ELF-1 (cell line): ENCODE results near the gene VSTM2B.

Experiments used
- DNase-seq: peaks from one replicate; pipeline ENCODE4 v3.0.0-alpha.2; 2016; ENCODE audit warnings: low read depth, low spot score

VSTM2B gene

DNA sequence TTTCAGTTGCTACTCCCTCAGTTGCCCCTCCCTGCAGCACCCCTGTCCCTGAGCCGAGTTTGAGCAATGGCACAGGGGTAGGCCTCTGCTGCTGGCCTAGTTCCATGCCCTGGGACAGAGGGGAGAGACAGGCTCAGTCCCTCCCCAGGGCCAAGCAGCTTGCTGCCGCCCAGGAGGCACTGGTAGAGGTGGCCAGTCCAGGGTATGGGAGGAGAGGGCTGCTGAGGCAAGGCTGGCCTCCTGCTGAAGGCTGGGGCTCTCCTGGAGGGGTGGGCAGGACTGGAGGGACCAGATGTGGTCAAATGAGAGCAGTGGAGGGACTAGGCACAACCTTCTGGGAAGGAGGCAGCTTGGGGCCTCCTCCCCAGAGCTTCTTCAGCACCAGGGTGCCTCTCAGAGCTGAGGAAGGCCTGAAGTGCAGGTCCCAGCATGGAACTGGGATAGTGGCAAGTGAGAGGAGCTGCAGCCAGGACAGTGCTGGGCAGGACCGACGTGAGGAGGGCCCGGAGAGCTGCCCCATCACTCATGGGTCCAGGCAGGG lies 29.8 kb upstream of the VSTM2B start:
- DNase-seq = no peak

DNA sequence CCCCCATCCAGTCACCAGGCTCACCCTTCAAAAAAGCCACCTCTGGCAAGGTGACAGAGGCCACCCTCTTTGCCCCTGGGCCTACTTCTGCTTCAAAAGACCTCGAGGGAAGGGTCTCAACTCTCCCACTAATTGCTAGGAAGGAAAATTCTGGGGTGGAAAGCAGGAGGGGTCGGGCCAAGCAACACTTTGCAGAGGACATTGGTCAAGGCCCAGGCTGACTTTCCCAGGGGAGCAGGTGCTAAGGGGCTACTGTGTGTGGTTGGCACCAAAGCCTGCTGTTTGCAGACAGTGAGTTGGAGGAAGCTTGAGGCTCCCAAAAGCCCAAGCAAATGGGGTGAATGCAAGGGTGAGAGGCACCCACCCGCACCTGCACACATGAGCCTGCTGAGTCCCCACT lies 28.6 kb upstream of the VSTM2B start:
- DNase-seq = no peak

DNA sequence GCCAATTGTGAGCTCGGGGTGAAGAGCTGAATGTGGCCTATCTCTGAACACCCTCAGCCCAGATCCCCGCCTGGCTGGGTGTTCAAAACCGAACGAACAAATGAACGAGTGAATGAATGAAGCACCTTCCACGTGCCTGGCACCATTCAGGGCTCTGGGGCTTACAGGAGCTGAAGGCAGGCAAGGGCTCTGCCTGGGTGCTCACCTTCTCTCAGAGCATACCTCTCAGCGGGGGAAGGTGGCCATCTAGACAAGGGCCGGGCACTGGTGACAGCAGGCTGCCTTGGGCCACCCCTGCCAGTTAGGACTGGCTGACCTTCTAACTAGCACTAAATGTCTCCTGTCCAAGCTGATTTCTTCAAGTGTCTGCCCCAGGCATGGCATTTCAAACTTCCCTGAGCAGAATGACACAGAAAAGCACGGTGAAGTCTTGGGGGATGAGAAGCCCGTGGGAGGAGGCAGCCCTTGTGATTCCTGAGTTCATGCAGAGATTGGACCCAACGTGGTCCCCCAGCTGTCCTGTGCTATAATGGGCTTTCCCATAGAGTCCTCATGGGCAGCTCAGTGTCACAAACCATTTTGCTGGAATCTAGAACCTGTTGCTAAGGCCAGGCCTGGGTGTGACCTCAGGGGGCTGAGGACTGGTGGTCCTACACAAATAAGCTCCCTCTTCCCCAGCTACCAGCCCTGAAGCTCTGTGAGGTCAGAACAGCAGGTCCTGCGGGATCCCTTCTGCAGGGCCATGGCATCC lies 27.9 kb upstream of the VSTM2B start:
- DNase-seq = no peak

GRCh38 chr19:29499261-29499920 lies 26.4 kb upstream of the VSTM2B start:
- no peak for DNase-seq

DNA sequence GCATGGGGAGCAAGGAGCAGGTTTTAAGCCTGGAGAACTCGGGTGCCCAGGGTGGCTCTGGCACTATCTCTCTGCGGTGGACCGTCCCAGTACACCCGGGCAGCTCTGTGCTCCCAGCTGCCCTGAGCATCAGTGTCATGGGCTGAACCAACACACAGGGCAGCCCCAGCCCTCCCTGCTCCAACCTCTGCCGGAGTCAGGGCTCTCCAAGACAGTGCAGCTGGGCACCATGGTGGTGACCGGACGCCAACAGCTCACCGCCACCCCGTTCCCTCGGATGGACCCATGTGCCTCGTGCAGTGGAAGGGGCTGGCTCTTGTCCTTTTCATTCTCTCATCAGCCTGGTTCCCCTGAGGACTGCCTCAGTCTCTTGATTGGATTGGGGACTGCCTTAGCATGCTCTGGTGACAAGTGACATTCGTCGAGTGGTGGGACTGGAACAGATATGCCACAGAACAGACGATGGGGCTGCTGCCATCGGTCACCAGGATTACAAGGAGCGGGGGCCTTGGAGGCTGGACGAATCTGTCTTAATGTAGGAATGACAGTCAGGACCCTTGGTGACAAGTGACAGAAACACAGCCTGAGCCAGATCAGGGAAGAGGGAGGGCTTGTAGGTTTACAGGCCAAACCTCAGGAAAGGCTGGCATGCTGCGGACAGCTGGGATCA lies 25.7 kb upstream of the VSTM2B start:
- DNase-seq = no peak

GRCh38 chr19:29501816-29502580 lies 23.8 kb upstream of the VSTM2B start:
- no peak for DNase-seq

DNA sequence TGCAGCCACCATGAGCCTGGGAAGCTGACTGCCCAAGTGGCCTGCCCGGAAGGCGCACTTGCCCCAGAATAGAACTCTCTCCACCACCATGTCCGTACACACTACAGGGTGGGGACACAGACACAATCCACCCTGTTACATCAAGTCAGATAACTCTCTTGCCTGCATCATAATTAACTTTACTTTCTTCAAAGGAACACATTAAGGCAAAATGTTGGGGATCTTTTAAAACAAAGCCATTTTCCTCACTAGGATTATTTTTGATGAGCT lies 23.3 kb upstream of the VSTM2B start:
- no peak for DNase-seq

DNA sequence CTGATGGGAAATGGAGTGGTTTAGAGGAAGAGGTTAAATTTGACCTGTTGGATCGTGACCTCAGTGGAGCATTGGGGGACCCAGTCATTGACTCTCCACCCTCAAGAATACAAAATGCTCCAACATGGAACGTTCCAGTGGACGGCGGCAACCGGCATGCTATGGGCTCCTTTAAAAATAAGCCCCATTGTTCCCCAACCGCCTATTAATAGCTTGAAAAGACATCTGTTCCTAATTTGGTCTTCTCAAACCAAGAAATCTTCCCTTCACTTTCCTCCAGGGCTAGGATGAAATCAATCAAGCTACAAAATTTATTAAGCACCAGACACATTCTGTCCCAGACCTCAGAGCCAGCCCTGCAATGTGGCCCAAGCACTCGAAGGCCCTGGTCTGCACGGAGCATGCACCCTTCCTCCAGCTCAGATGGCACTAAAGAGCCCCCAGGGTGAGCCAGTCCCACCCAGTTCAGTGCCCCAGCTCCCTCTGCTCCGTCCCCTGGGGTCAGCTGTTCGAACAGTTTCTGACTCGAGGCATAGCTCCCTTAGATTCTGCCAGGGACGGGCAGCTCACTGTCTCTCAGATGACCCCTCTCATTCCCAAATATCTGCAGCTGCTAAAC lies 22.5 kb upstream of the VSTM2B start:
- no peak for DNase-seq

- no peak for DNase-seq
These were observed 22.0 kb upstream of the VSTM2B start for GRCh38 chr19:29503785-29504184.

GRCh38 chr19:29504454-29504853 lies 21.3 kb upstream of the VSTM2B start:
- peak; percentile 14 for DNase-seq

- peak; percentile 13 for DNase-seq
These were observed 20.5 kb upstream of the VSTM2B start for GRCh38 chr19:29505097-29505824.

DNA sequence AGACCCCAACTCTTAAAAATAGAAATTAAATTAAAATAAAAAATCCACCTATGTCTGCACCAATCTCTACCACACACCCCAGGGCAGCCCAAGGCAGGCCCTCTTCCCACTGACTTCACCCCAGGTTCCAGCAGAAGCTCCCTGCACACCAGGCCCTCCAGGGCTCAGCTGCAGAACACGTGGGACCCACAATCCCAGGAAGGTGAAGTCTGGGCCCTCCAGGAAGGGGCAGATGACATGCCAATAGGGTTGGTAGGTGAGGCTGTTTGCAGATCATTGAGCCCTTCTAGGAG lies 19.2 kb upstream of the VSTM2B start:
- DNase-seq = no peak

GRCh38 chr19:29507081-29507860 lies 18.5 kb upstream of the VSTM2B start:
- DNase-seq = no peak

GRCh38 chr19:29508181-29508580 lies 17.6 kb upstream of the VSTM2B start:
- no peak for DNase-seq

DNA sequence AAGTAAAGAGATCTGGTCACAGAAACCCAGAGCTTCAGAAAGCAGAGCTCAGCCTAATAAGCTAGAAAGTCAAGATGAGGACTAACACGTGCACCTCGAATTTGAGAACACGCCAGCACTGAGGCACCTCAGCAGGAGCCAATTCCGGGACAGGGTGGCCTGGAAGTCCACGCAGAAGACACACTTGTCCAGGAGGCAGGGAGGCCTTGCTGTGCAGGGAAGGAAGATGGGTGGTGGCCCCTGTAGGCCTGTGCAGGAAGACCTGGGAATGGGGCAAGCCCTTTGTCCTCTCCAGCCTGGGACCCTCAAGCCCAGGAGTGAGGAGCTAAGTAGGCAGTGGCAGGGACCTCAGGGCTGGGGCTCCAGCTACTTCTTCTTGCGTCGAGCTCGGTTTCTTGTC lies 16.3 kb upstream of the VSTM2B start:
- DNase-seq = no peak

DNA sequence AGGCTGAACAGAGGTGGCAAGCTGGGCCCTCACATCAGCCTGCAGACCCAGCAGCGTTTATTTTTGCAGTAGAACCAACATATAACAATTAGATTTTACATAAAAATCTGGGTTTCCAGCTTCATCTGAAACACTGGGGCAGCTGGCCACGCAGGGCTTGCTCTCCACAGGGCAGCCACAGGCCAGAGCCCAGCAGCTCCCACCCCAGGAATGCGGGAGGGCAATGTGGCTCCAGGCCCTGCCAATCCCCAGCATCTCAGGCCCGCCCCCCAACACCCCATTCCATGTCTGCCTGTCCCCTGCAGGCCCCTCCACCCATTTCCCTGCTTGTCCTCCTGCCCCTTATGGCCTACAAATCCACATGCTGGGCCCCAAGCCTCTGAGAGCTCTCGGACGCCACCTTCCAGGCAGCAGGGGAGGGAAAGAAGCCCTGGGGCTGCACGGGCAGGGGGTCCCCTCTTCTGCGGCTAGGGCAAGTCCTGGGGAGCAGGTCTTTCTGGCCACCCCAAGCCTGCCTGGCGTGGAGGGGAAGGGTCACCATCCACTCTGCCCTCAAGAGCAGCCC lies 15.0 kb upstream of the VSTM2B start:
- no peak for DNase-seq

DNA sequence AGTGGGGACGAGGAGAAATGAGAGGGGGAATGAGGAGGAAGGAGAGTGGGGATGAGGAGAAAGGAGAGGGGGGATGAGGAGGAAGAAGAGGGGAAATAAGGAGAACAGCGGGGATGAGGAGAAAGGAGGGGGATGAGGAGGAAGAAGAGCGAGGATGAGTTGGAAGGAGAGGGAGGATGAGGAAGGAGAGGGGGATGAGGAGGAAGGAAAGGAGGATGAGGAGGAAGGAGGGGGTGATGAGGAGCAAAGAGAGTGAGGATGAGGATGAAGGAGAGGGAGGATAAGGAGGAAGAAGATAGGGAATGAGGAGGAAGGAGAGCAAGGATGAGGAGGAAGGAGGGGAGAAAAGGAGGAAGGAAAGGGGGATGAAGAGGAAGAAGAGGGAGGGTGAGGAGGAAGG lies 14.0 kb upstream of the VSTM2B start:
- DNase-seq = no peak

GRCh38 chr19:29512748-29513147 lies 13.0 kb upstream of the VSTM2B start:
- DNase-seq = no peak

- DNase-seq = no peak
These were observed 11.1 kb upstream of the VSTM2B start for GRCh38 chr19:29514525-29515232.
